Suprapubic skin (tissue), 3 donors: ENCODE measurements around the gene WNT9A.

Experiments used
- CTCF ChIP-seq, 2 donors: fragments of 200-600 bp in 1 of 2; fragments of 450-650 bp in 1 of 2; sonication (generic) in 1 of 2; IDR thresholded peaks; one replicate each; pipeline ENCODE4 v1.5.1; 2016 to 2019; ENCODE audit warnings: antibody characterized with exemption in 2 of 2, mild to moderate bottlenecking in 1 of 2, moderate library complexity in 1 of 2
- EP300 ChIP-seq: sonication (generic); formaldehyde crosslinking; IDR thresholded peaks from one replicate; pipeline ENCODE4 v1.6.1; 2017; ENCODE audit warnings: antibody characterized with exemption
- POLR2A ChIP-seq, 2 donors: fragments of 450-650 bp; IDR thresholded peaks; one replicate each; pipeline ENCODE4 v1.6.1; 2017; ENCODE audit warnings: antibody characterized with exemption in 2 of 2, mild to moderate bottlenecking in 2 of 2, moderate library complexity in 2 of 2

GRCh38 chr1:227994632-227995300 lies 47.0 kb upstream of the WNT9A start:
- TF ChIP-seq CTCF (IDR thresholded peaks at IDR 0.05) (no peak), POLR2A (IDR thresholded peaks at IDR 0.05) (no peak), EP300 (no peak)
